HG02642 (cell line): ENCODE data around the gene ZNF519.

Source experiments
- ATAC-seq: cut with Tn5 transposase; IDR thresholded peaks from one replicate; pipeline ENCODE4 v1.9.1; 2021; ENCODE audit warnings: mild to moderate bottlenecking; ENCODE audit not compliant: unreplicated experiment, poor library complexity

Gene ZNF519

GRCh38 chr18:14100503-14101286 lies 31.5 kb downstream of the ZNF519 start:
- ATAC-seq = no peak

- no peak for ATAC-seq
These were observed 33.8 kb downstream of the ZNF519 start for GRCh38 chr18:14098428-14098827.

- no peak for ATAC-seq
These were observed 34.5 kb downstream of the ZNF519 start for GRCh38 chr18:14097761-14098160.

GRCh38 chr18:14093307-14093915 lies 38.8 kb downstream of the ZNF519 start:
- ATAC-seq = peak; percentile 59

GRCh38 chr18:14092625-14093306 lies 39.5 kb downstream of the ZNF519 start:
- no peak for ATAC-seq

- no peak for ATAC-seq
These were observed 42.5 kb downstream of the ZNF519 start for GRCh38 chr18:14089781-14090180.

GRCh38 chr18:14089191-14089590 lies 43.0 kb downstream of the ZNF519 start:
- no peak for ATAC-seq

GRCh38 chr18:14086458-14087231 lies 45.6 kb downstream of the ZNF519 start:
- no peak for ATAC-seq

- ATAC-seq = no peak
These were observed 46.3 kb downstream of the ZNF519 start for GRCh38 chr18:14085770-14086457.

- ATAC-seq = no peak
These were observed 57.0 kb downstream of the ZNF519 start for GRCh38 chr18:14075196-14075595.

GRCh38 chr18:14074187-14074586 lies 58.0 kb downstream of the ZNF519 start:
- ATAC-seq = peak; percentile 64

GRCh38 chr18:14053661-14054060 lies 78.6 kb downstream of the ZNF519 start:
- no peak for ATAC-seq
